Testis (tissue), 3 donors: Measurements from ENCODE around the gene AGAP1. TPM values are rescaled to one million over a fixed set of nuclear protein-coding genes. Genes with fewer than 3 reads are reported as not detected.

Experiments used
- DNase-seq: peaks from one replicate; pipeline ENCODE4 v3.0.0-alpha.2; 2019
- H3K27ac ChIP-seq, 2 donors: fragments of 200-600 bp; sonication (generic); one replicate each; pipeline ENCODE4 v1.5.1; 2019
- H3K27me3 ChIP-seq: fragments of 200-600 bp; sonication (generic); one replicate; pipeline ENCODE4 v1.5.1; 2019
- H3K36me3 ChIP-seq: fragments of 200-600 bp; sonication (generic); one replicate; pipeline ENCODE4 v1.5.1; 2017; ENCODE audit warnings: low read depth; ENCODE audit errors: missing control alignments
- H3K4me1 ChIP-seq: fragments of 200-600 bp; sonication (generic); one replicate; pipeline ENCODE4 v1.5.1; 2019
- H3K4me3 ChIP-seq, 2 donors: fragments of 200-600 bp; sonication (generic); one replicate each; pipeline ENCODE4 v1.5.1; 2017 to 2019
- H3K9me3 ChIP-seq: fragments of 200-600 bp; sonication (generic); one replicate; pipeline ENCODE4 v1.5.1; 2017
- CTCF ChIP-seq, 3 experiments: fragments of 450-650 bp in 2 of 3; fragments of 200-600 bp in 1 of 3; sonication (generic) in 1 of 3; IDR thresholded peaks; one replicate each; pipeline ENCODE4 v1.5.1; 2016 to 2019; ENCODE audit warnings: antibody characterized with exemption in 3 of 3, mild to moderate bottlenecking in 2 of 3, moderate library complexity in 1 of 3
- POLR2A ChIP-seq: fragments of 450-650 bp; IDR thresholded peaks from one replicate; pipeline ENCODE4 v1.6.1; 2017; ENCODE audit warnings: antibody characterized with exemption, mild to moderate bottlenecking, moderate library complexity
- WGBS, 2 donors: methylation state at CpG; one replicate each; pipeline ENCODE4 v1.1.5; 2018; 5-methylcytosine and 5-hydroxymethylcytosine counted together
- intact Hi-C: fragments of 100-400 bp; cut with DNase I; formaldehyde crosslinking; loops from one replicate; pipeline ENCODE4 v1.15.1; 2023; ENCODE audit warnings: low total_unique reads
- polyA plus RNA-seq: library from polyadenylated mRNA; stranded (reverse); fragments of 350-450 nt; fragmentation: Illumina TruSeq; extraction: RNeasy Lipid Tissue Mini Kit (QIAGEN cat#74804); gene quantifications from one replicate; pipeline ENCODE4 v1.2.3, GENCODE V29; 2014; ENCODE audit warnings: low read depth, low replicate concordance; ENCODE audit not compliant: insufficient read depth
- total RNA-seq, 2 donors: library from RNA; depleted of rRNA; stranded (reverse); fragments of >200 nt; gene quantifications; one replicate each; pipeline ENCODE4 v1.2.3, GENCODE V29; 2016

AGAP1 gene
- total and polyA plus RNA-seq, 3 donors from 2014 or later: 21.4 to 45.5 (median 40.7) TPM

GRCh38 chr2:235627682-235628081 is 133.8 kb downstream of the AGAP1 start:
- Histone ChIP-seq H3K9me3 (no peaks in the 10 kb centered on the region), H3K27ac (no peak overlapping the region), H3K27me3 (no peaks in the 10 kb centered on the region), H3K4me3 (no peak overlapping the region), H3K36me3 (no peaks in the 10 kb centered on the region), H3K4me1 (peaks cover 14% of the 10 kb centered on the region)
- intact Hi-C loops: no loop called here
- no peak for DNase-seq
- 36 to 53% methylated on average over 4 of the region's 4 CpGs for WGBS, 2 donors
- TF ChIP-seq CTCF (IDR thresholded peaks at IDR 0.05) (no peak), POLR2A (no peak)

GRCh38 chr2:235630718-235631296 is 137.0 kb downstream of the AGAP1 start:
- H3K4me1 ChIP-seq: peaks cover 14% of the 10 kb centered on the region
- no peak overlapping the region for H3K4me3 ChIP-seq
- H3K36me3 ChIP-seq: no peaks in the 10 kb centered on the region
- intact Hi-C loops: no loop called here
- no peaks in the 10 kb centered on the region for H3K9me3 ChIP-seq
- WGBS, 2 donors: 94 to 95% methylated on average over 21 of the region's 21 CpGs
- no peaks in the 10 kb centered on the region for H3K27me3 ChIP-seq
- DNase-seq: no peak
- no peak for TF ChIP-seq POLR2A
- TF ChIP-seq CTCF (IDR thresholded peaks at IDR 0.05): no peak
- H3K27ac ChIP-seq: no peak overlapping the region

GRCh38 chr2:235634435-235635158 is 140.8 kb downstream of the AGAP1 start:
- peak overlapping the region in 1 of 2 donors; percentile 19 for H3K27ac ChIP-seq
- no peak for DNase-seq
- TF ChIP-seq POLR2A (no peak), CTCF (IDR thresholded peaks at IDR 0.05) (no peak)
- H3K36me3 ChIP-seq: no peaks in the 10 kb centered on the region
- H3K4me1 ChIP-seq: peaks cover 13% of the 10 kb centered on the region
- 72 to 81% methylated on average over 12 of the region's 12 CpGs for WGBS, 2 donors
- H3K9me3 ChIP-seq: no peaks in the 10 kb centered on the region
- intact Hi-C loops: no loop called here
- no peaks in the 10 kb centered on the region for H3K27me3 ChIP-seq
- no peak overlapping the region for H3K4me3 ChIP-seq

GRCh38 chr2:235636546-235636945 is 142.7 kb downstream of the AGAP1 start:
- no peak for DNase-seq
- intact Hi-C loops: no loop called here
- Histone ChIP-seq H3K27me3 (no peaks in the 10 kb centered on the region), H3K27ac (no peak overlapping the region), H3K4me1 (peaks cover 31% of the 10 kb centered on the region), H3K4me3 (no peak overlapping the region), H3K36me3 (no peaks in the 10 kb centered on the region), H3K9me3 (no peaks in the 10 kb centered on the region)
- TF ChIP-seq POLR2A (no peak), CTCF (IDR thresholded peaks at IDR 0.05) (no peak)
- 85 to 89% methylated on average over 11 to 12 of the region's 12 CpGs for WGBS, 2 donors
